Skin epidermis (tissue), 12 donors: ENCODE measurements around the gene COL25A1.
"Not testable (repeated sequence)": the region's sequence is repeated elsewhere in the genome, so short reads cannot be mapped to it uniquely, and the experiment has no call there.

Experiments used
- H3K27ac ChIP-seq, 21 experiments: fragments of 200-600 bp; sonication (generic) in 11 of 21; one replicate each; pipeline ENCODE4 v1.5.0; 2020; ENCODE audit warnings: mild to moderate bottlenecking in 3 of 21, inconsistent platforms in 2 of 21, moderate library complexity in 2 of 21
- H3K4me3 ChIP-seq, 7 experiments: fragments of 200-600 bp; sonication (generic) in 2 of 7; one replicate each; pipeline ENCODE4 v1.5.0; 2020; ENCODE audit warnings: inconsistent platforms in 2 of 7, mild to moderate bottlenecking in 2 of 7, moderate library complexity in 1 of 7

COL25A1 gene

DNA sequence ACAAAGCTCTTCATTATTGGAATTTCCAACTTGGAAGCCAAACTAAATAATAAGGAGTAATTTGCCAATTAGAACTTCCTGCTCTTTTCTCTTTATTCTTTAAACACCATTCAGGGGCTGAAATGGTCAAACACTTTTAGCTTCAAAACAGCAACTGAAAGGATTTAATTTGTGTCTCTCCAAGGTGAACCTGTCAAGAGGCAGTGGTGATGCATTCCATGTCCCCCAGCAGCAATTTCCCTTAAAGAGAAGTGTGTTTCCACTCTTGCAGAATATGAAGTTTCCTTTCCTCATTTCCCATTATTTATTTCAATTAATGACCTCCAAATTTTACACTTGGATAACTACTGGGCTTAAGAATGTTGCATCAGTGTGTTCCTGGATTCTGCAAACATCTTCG is 156.0 kb downstream of the COL25A1 start:
- Histone ChIP-seq H3K27ac (no peak overlapping the region), H3K4me3 (no peak overlapping the region)

GRCh38 chr4:109138125-109138524 is 164.3 kb downstream of the COL25A1 start:
- not testable (repeated sequence) for H3K27ac ChIP-seq, H3K4me3 ChIP-seq

DNA sequence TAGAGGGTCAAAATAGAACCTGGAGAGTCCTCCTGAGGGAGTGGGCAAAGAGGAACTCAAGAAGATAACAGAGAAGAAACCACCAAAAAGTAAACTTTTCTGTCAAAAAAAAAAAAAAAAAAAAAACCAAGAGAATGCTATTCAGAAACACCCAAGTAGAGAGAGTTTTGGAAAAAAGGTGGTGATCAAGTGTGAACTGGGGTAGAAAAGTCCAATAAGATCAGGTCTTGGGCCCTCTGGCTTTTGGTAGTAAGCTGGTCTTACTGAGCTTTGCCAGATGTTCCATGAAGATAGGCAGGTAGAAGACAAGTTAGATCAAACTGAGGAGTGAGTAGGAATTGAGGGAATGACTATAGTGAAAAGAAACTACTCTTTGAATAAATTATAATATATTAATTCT is 167.5 kb downstream of the COL25A1 start:
- H3K27ac ChIP-seq, result no peak overlapping the region
- H3K4me3 ChIP-seq, result no peak overlapping the region

GRCh38 chr4:109134268-109134667 is 168.2 kb downstream of the COL25A1 start:
- Histone ChIP-seq H3K4me3 (no peak overlapping the region), H3K27ac (no peak overlapping the region)

DNA sequence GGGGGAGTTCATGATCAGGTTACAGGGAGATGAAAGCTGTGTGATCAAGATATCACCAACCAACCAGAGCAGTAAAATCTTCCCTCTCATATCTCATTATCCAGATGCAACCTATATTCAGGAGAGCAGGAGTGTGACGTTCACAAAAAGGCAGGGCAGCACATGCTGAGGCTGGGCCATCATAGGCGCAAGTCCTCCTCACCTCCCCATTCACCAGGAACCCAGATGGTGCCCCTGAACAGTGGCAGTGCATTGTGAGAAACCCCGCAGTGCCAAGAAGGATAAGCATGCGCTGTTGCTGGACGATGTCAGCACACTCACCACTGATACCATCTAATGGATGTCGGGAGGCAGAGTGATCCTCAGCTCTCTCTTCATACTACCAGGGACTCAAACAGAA is 170.9 kb downstream of the COL25A1 start:
- H3K4me3 ChIP-seq, result no peak overlapping the region
- H3K27ac ChIP-seq, result no peak overlapping the region

- Histone ChIP-seq H3K4me3 (no peak overlapping the region), H3K27ac (no peak overlapping the region)
Observed at GRCh38 chr4:109128589-109128988, 173.9 kb downstream of the COL25A1 start.

- Histone ChIP-seq H3K4me3 (no peak overlapping the region), H3K27ac (no peak overlapping the region)
Observed at GRCh38 chr4:109127866-109128265, 174.6 kb downstream of the COL25A1 start.

DNA sequence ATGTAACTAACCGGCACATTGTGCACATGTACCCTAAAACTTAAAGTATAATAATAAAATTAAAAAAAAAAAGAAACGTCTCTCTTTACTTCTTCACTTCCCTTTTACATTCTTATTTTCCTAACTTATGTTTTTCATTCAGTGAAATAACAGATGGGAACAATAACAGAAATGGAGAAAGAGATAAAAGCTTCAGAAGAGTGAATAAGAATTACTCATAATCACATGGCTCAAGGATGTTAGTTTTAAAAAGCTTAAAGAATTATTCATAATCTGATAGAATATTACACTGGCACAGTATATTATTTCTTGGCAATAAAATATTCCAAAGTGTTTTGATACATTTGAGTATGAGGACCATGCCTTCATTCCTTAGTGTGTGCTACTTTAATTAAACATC is 175.6 kb downstream of the COL25A1 start:
- Histone ChIP-seq H3K4me3 (no peak overlapping the region), H3K27ac (peak overlapping the region in 1 of 21 experiments; percentile 40)

- Histone ChIP-seq H3K4me3 (no peak overlapping the region), H3K27ac (no peak overlapping the region)
Observed at GRCh38 chr4:109125084-109125483, 177.4 kb downstream of the COL25A1 start.

- H3K4me3 ChIP-seq, result no peak overlapping the region
- no peak overlapping the region for H3K27ac ChIP-seq
Observed at GRCh38 chr4:109123951-109124350, 178.5 kb downstream of the COL25A1 start.

DNA sequence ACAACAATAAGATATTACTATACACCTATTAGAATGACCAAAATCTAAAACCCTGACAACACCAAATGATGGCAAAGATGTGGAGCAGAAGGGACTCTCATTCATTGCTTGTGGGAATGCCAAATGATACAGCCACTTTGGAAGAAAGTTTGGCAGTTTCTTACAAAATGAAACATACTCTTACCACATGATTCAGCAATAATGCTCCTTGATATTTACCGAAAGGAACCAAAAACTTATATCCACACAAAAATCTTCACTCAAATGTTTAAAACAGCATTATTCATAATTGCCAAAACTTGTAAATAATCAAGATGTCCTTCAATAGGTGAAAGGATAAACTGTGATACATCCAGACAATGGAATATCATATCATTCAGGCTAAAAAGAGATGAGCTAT is 180.9 kb downstream of the COL25A1 start:
- Histone ChIP-seq H3K27ac (no peak overlapping the region), H3K4me3 (no peak overlapping the region)

GRCh38 chr4:109119852-109120251 is 182.6 kb downstream of the COL25A1 start:
- H3K27ac ChIP-seq, result no peak overlapping the region

DNA sequence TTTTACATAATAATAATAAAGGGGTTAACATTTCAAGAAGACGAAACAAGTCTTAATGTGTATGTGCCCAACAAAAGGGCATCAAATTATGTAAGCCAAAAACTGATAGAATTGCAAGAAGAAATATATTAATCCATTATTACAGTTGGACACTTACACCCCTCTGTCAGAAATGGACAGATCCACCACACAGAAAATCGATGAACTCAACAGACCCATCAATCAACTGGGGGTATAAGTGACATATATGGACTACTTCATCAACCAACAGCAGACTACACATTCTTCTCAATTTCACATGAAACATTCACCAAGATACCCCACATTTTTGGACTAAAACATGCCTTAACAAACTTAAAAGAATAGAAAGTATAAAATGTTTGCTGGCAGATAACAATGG is 183.8 kb downstream of the COL25A1 start:
- no peak overlapping the region for H3K4me3 ChIP-seq

More at GRCh38 chr4:109119852-109120251, 182.6 kb downstream of the COL25A1 start:
- no peak overlapping the region for H3K4me3 ChIP-seq

GRCh38 chr4:109114501-109114900 is 188.0 kb downstream of the COL25A1 start:
- H3K27ac ChIP-seq, result no peak overlapping the region
- H3K4me3 ChIP-seq, result no peak overlapping the region

More for the DNA sequence above, 183.8 kb downstream of the COL25A1 start:
- no peak overlapping the region for H3K27ac ChIP-seq

- no peak overlapping the region for H3K4me3 ChIP-seq
- no peak overlapping the region for H3K27ac ChIP-seq
Observed at GRCh38 chr4:109113521-109113920, 188.9 kb downstream of the COL25A1 start.

DNA sequence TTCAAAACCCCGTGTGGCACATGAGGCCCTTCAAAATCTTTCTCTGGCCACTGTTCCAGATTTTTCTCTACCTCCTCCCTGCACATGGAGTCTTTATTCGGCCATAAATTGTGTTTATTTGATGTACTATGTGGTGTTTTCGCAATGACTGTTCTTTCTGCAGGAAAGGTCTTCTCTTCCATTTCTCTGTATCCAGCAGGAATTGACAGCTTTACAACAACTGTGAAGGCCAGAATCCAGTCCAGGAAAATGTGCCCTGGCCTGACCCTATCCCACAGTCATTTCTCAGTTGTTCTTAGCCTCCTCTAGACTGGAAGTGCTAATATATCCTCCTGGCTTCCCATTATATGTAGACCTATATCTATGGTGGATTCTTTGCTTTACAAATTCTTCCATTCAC is 191.4 kb downstream of the COL25A1 start:
- no peak overlapping the region for H3K4me3 ChIP-seq
- H3K27ac ChIP-seq, result no peak overlapping the region

DNA sequence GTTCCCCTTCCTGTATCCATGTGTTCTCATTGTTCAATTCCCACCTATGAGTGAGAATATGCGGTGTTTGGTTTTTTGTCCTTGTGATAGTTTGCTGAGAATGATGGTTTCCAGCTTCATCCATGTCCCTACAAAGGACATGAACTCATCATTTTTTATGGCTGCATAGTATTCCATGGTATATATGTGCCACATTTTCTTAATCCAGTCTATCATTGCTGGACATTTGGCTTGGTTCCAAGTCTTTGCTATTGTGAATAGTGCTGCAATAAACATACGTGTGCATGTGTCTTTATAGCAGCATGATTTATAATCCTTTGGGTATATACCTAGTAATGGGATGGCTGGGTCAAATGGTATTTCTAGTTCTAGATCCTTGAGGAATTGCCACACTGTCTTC is 194.2 kb downstream of the COL25A1 start:
- not testable (repeated sequence) for H3K27ac ChIP-seq

DNA sequence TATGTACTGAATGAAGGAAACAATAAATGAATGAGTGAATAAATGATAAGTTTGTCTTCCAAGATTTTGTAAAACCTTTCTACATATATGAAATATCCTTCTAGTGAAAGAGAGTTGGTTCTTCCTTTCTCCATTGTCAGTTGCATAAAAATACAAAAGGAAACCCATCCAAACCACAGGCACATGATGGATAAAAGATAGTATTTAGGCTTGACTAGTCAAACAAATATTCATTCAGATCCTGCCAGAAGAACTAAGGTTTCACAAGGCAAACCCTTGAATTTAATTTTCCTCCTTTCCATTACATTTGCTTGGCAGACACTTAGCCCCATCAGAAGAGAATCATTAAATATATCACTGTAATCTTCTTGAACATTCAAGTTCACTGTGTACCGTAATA is 208.4 kb downstream of the COL25A1 start:
- Histone ChIP-seq H3K4me3 (no peak overlapping the region), H3K27ac (no peak overlapping the region)

More for the DNA sequence above, 194.2 kb downstream of the COL25A1 start:
- H3K4me3 ChIP-seq, result not testable (repeated sequence)

GRCh38 chr4:109091727-109092409 is 210.6 kb downstream of the COL25A1 start:
- H3K4me3 ChIP-seq, result no peak overlapping the region
- H3K27ac ChIP-seq, result no peak overlapping the region

DNA sequence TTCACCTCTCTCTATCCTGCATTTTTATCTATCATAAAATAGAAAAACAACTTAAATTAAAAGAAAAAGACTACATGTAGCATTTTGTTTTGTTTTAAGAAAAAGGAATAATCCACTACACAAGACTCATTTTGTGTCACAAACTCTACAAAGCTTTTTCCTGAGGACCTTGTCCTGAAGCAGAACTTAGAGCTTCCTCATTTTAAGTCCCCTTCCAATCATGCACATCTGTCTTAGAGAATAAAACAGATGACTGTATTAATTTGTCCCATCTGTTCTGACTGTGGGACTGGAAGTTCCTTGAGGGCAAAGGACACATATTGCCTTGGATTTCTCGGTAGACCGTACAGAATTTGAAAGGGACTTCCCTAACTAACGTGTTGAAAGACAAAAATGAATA is 218.5 kb downstream of the COL25A1 start:
- no peak overlapping the region for H3K27ac ChIP-seq
- no peak overlapping the region for H3K4me3 ChIP-seq

- H3K27ac ChIP-seq, result no peak overlapping the region
Observed at GRCh38 chr4:109079731-109080130, 222.7 kb downstream of the COL25A1 start.

GRCh38 chr4:109079201-109079600 is 223.3 kb downstream of the COL25A1 start:
- Histone ChIP-seq H3K27ac (no peak overlapping the region), H3K4me3 (no peak overlapping the region)

More at GRCh38 chr4:109079731-109080130, 222.7 kb downstream of the COL25A1 start:
- no peak overlapping the region for H3K4me3 ChIP-seq
